ENCODE data around the gene BMPER. TPM values are rescaled to one million over a fixed set of nuclear protein-coding genes. Genes with fewer than 3 reads are reported as not detected.

BMPER gene
- total RNA-seq, 1 donor from 2014 or later = 1.3 TPM

- DNase-seq (ENCODE audit: low read depth) = peak; percentile 60
Measured at GRCh38 chr7:33887266-33887975, 17.9 kb upstream of the BMPER start.

GRCh38 chr7:33888166-33888565 lies 17.2 kb upstream of the BMPER start:
- DNase-seq (ENCODE audit: low read depth) = peak; percentile 22

DNA sequence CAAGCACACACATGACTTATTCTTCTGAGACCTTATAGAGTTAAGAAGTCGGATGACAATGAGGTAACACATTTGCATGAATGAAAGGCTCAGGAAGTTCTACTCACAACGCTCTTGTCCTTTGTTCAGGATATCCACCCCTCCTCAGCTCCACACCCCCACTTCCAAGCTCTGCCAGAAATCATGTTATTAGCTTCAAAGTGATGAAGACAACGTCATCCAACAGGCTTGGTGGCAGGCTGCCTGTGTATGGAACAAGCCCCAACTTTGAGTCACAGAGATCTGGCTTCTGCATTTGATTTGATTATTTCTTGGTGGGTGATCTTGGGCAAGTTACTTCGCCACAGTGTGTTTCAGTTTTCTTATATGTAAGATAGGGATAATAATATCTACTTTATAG lies 12.4 kb upstream of the BMPER start:
- DNase-seq (ENCODE audit: low read depth) = no peak

- DNase-seq (ENCODE audit: low read depth) = peak; percentile 96
Measured at GRCh38 chr7:33893377-33893776, 12.0 kb upstream of the BMPER start.

DNA sequence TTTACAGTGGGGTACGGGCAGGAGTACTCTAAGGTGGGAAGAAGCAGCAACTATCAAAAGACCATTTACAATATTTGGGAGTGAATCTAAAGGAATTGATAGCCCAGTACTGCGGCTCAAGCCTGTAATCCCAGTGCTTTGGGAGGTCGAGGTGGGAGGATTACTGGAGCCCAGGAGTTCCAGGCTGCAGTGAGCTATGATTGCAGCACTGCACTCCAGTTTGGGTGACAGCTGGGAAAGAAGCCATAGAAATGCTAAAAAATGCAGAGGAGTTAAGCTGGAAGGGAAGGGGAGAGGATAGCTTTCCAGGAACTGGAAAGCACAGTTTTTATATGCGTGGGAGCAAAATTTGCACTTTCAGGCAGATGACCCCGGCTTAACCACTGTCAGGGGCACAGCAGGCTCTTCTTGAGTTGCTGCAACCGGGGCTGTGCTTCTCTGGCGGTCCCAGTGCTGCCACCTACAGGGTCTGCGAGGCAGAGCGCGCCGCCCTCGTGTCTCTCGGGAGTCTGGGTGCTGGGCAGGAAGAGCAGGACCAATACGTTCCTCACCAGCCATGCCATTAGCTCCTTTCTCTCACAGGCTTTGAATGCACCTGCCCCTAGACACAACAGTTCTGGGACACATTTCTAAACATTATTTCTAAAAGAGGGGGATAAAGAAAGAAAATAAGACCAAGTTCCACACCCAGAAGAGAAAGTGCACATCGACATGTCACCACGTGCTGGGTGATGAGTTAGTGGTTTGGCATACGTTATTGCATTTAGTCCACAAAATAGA lies 10.1 kb upstream of the BMPER start:
- DNase-seq (ENCODE audit: low read depth) = peak; percentile 89

GRCh38 chr7:33900501-33900900 lies 4.8 kb upstream of the BMPER start:
- no peak for DNase-seq (ENCODE audit: low read depth)

GRCh38 chr7:33901199-33901598 lies 4.1 kb upstream of the BMPER start:
- no peak for DNase-seq (ENCODE audit: low read depth)

DNA sequence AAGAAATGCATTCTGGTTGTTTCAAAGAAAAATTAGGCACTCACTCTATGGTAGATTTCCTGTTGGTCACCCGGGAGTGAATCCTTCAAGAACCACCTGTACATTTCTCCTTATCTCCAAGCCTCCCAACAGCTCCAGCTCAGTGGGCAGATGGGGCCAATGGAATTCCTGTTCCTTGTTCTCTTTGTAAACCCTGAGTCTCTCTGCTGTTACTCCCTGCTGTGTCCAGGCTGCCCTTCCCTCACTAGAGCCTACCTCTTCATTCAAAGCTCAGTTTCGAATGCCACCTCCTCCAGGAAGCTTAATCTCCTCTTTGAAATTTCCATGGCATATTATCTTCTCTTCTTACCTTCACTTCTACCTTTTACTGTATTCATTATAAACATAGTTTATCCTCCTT lies 3.5 kb upstream of the BMPER start:
- no peak for DNase-seq (ENCODE audit: low read depth)

- DNase-seq (ENCODE audit: low read depth) = no peak
Measured at GRCh38 chr7:33902746-33903145, 2.6 kb upstream of the BMPER start.

DNA sequence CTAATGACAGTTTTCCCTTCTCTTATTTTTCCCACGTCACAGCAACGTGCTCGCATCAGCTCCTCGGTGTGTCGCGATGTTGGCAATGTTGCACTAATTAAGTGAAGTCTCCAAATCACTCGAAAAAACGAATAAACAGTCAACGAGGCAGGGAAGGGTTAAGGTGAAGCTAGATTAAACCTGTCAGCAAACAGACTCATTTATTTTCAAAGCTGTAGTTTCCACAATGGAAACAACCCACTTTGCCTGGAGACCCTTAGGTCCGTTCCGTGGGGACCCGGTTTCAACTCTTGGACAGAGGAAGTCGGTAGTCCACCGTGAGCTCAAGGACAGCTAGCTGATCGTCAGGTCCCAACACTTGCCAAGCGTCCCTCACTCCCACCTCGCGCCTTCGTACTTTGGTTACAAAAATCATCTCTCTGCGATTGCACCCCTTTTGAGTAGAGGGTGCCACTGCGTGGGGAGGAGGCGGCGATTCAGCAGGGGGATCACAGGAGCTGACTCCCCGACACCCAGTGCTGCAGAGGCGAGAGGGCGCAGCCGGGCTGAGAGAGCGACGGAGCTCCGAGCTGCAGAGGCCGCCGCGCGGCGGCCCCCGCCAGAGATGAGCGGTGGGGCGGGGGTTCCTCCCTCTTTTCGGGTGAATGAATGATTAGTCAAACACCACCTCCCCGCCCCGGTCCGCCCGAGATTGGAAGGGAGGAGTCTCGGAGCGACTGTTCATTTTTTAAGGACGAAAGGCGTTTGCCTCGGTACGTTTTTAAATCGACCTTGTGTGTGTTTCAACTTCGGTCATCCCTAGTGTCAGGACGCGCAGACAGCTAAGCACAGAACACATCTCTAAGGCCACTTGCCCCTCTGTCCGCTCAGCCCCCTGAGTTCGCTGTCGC lies 1.3 kb upstream of the BMPER start:
- peak; percentile 70 for DNase-seq (ENCODE audit: low read depth)

GRCh38 chr7:33904681-33905388 lies 504 bp upstream of the BMPER start:
- peak; percentile 79 for DNase-seq (ENCODE audit: low read depth)

- DNase-seq (ENCODE audit: low read depth) = no peak
Measured at GRCh38 chr7:33906697-33907096, 1.4 kb downstream of the BMPER start.

GRCh38 chr7:33907625-33908024 lies 2.3 kb downstream of the BMPER start:
- DNase-seq (ENCODE audit: low read depth) = no peak

DNA sequence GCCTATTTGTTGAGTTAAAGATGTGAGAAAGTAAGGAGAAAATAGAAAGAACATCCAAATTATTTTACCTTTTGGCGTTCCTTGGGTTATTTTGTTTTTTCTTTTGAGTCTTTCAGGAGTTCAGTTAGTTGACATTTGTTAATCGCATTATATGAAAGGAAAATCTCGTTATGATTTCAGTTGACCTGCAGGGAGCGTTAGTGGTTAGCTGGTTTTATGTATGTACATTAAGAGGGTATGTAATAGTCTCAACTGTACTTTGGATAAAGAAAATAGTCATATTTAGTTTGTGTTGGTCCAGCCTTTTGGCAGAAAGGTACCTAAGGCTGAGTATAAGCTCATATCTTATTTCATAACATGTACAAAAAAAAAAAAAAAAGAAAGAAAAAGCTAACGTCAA lies 4.0 kb downstream of the BMPER start:
- DNase-seq (ENCODE audit: low read depth) = no peak

GRCh38 chr7:33909755-33910154 lies 4.4 kb downstream of the BMPER start:
- no peak for DNase-seq (ENCODE audit: low read depth)

GRCh38 chr7:33910756-33911155 lies 5.4 kb downstream of the BMPER start:
- no peak for DNase-seq (ENCODE audit: low read depth)

- DNase-seq (ENCODE audit: low read depth) = peak; percentile 95
Measured at GRCh38 chr7:33916357-33917081, 11.2 kb downstream of the BMPER start.

DNA sequence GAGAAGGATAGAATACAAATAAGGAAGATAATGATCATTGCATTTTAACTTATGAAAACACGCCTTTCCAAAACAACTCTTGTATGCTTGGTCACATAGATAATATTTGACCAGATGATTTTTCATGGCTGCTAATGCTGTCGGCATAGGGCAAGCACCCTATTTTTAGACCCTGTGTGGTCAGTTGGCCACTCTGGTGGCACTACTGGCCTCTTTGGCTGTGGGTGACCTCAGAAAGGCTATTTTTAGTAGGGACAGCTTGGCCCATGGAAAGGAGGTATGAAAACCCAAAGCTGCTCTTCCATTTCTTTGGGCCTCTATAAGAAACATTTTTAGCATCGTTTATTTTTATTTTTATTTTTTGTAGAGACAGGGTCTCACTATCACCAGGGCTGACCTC lies 12.3 kb downstream of the BMPER start:
- DNase-seq (ENCODE audit: low read depth) = peak; percentile 91

- DNase-seq (ENCODE audit: low read depth) = no peak
Measured at GRCh38 chr7:33918438-33919143, 13.3 kb downstream of the BMPER start.

DNA sequence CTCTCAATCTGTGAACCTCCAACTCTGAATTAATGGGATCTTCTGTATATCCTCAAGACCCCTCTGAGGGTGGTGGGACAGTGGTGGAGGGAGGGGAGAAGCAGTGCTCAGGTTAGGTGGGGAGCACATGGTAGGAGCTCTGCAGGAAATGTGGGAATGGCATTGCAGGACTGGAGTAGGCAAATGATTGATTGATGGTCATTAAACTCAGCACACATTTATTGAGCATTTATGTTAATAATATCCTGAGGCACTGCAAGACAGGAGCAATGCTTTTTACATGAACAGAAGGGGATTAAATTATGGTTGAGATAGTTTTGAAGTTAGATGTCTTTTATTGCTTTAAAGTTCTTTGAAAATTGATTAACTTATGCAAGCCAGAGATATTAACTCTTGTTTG lies 14.1 kb downstream of the BMPER start:
- DNase-seq (ENCODE audit: low read depth) = no peak
